HCT116 (cell line): Measurements from ENCODE around the gene IGF2R.

Experiments
- CTCF ChIP-seq, 3 experiments: fragments of 200-600 bp in 1 of 3; sonication (generic) in 1 of 3; IDR thresholded peaks in 2 of 3; conservative IDR thresholded peaks in 1 of 3; 2 replicates each; pipeline ENCODE4 v1.5.1; 2012 to 2017; ENCODE audit warnings: low read depth in 2 of 3, low read length in 2 of 3, antibody characterized with exemption in 1 of 3, borderline replicate concordance in 1 of 3, control low read depth in 1 of 3, mild to moderate bottlenecking in 1 of 3, mixed read lengths in 1 of 3, mixed run types in 1 of 3, moderate library complexity in 1 of 3; ENCODE audit not compliant: insufficient read depth in 1 of 3
- EGR1 ChIP-seq: IDR thresholded peaks from 2 replicates; pipeline ENCODE4 v1.6.1; 2012; ENCODE audit warnings: low read depth
- EZH2 ChIP-seq: fragments of 200-600 bp; sonication (generic); IDR thresholded peaks from 2 replicates; pipeline ENCODE4 v1.6.1; 2017; ENCODE audit warnings: antibody characterized with exemption, mixed run types
- MAX ChIP-seq: IDR thresholded peaks from 2 replicates; pipeline ENCODE4 v1.6.1; 2012
- POLR2A ChIP-seq: IDR thresholded peaks from 2 replicates; pipeline ENCODE4 v1.7.0; 2011; ENCODE audit warnings: borderline replicate concordance; ENCODE audit not compliant: insufficient read depth, insufficient read length; ENCODE audit errors: extremely low read depth
- POLR2AphosphoS5 ChIP-seq: IDR thresholded peaks from 2 replicates; pipeline ENCODE4 v1.6.1; 2011; ENCODE audit warnings: mild to moderate bottlenecking, low read depth, low read length, moderate library complexity
- RAD21 ChIP-seq: IDR thresholded peaks from 2 replicates; pipeline ENCODE4 v1.6.1; 2012; ENCODE audit warnings: low read depth, mild to moderate bottlenecking
- REST ChIP-seq: IDR thresholded peaks from 2 replicates; pipeline ENCODE4 v1.6.1; 2012; ENCODE audit warnings: low read depth
- TCF7L2 ChIP-seq: IDR thresholded peaks from 2 replicates; pipeline ENCODE4 v1.7.0; 2011; ENCODE audit warnings: borderline replicate concordance, inconsistent platforms; ENCODE audit not compliant: insufficient read depth, insufficient read length; ENCODE audit errors: extremely low read depth
- YY1 ChIP-seq: IDR thresholded peaks from 2 replicates; pipeline ENCODE4 v1.6.1; 2011; ENCODE audit warnings: low read length, low read depth, moderate library complexity, mild to moderate bottlenecking; ENCODE audit not compliant: insufficient replicate concordance; ENCODE audit errors: extremely low read depth
- ZFX ChIP-seq: fragments of 450-650 bp; IDR thresholded peaks from 2 replicates; pipeline ENCODE4 v1.6.1; 2017

GRCh38 chr6:159961528-159961927 is 7.4 kb upstream of the IGF2R start:
- no peak for TF ChIP-seq REST
- TF ChIP-seq CTCF (IDR thresholded peaks at IDR 0.05 in 2 of 3, conservative IDR thresholded peaks at IDR 0.05 in 1 of 3; ENCODE audit: borderline replicate concordance in 1 of 3, insufficient read depth in 1 of 3, low read depth in 2 of 3, low read length in 2 of 3) = no peak
- no peak for TF ChIP-seq ZFX
- no peak for TF ChIP-seq RAD21
- TF ChIP-seq MAX = no peak
- no peak for TF ChIP-seq POLR2A
- TF ChIP-seq POLR2AphosphoS5 = no peak
- TF ChIP-seq YY1 = no peak
- TF ChIP-seq EZH2 = no peak
- TF ChIP-seq EGR1 = no peak
- no peak for TF ChIP-seq TCF7L2
